HCT116 (cell line): ENCODE data around the gene FAM167B. TPM values are rescaled to one million over a fixed set of nuclear protein-coding genes. Genes with fewer than 3 reads are reported as not detected.

ENCODE experiments used
- ATAC-seq: fragments of 200-7000 bp; cut with Tn5 transposase; 2 replicates; pipeline ENCODE4 v1.9.1; 2020; ENCODE audit warnings: mild to moderate bottlenecking, moderate library complexity
- BruUV-seq: library from RNA; stranded (reverse); fragments of 400-500 nt; replicated peaks from 2 replicates; lab custom pipeline; 2021; lab: Mats Ljungman, UMichigan
- CTCF ChIA-PET: fragments of 300-600 bp; sonication (Branson Sonifier 250); formaldehyde crosslinking; loops from one replicate; lab custom pipeline; 2021; ENCODE audit warnings: antibody characterized with exemption; lab: Charles Lee
- POLR2A ChIA-PET: fragments of 300-600, 350-600 bp; sonication (Branson Sonifier 250); formaldehyde crosslinking; loops from one replicate; lab custom pipeline; 2021; ENCODE audit warnings: antibody characterized with exemption; lab: Charles Lee
- RAD21 ChIA-PET, 2 experiments: fragments of 300-600 bp; sonication (Branson Sonifier 250); formaldehyde crosslinking; loops; one replicate each; lab custom pipeline; 2023; ENCODE audit warnings: low total read pairs in 2 of 2; ENCODE audit not compliant: uncharacterized antibody in 2 of 2, unreplicated experiment in 2 of 2, low non-redundant PET in 1 of 2; lab: Charles Lee
- DNase-seq: peaks from one replicate; pipeline ENCODE4 v3.0.0-alpha.2; 2010; ENCODE audit warnings: low read depth, low spot score
- H2AFZ ChIP-seq: fragments of 200-600 bp; shearing (Covaris generic), sonication (generic); 2 replicates; pipeline ENCODE4 v1.6.1; 2017; ENCODE audit warnings: low read depth, mixed run types, mixed read lengths, antibody characterized with exemption, low read length; ENCODE audit not compliant: poor library complexity, severe bottlenecking
- H3K27ac ChIP-seq: 2 replicates; pipeline ENCODE4 v1.5.1; 2012; ENCODE audit warnings: low read depth, low read length
- H3K27me3 ChIP-seq: fragments of 200-600 bp; sonication (generic); 2 replicates; pipeline ENCODE4 v1.6.1; 2016; ENCODE audit warnings: mixed run types, low read length, mixed read lengths; ENCODE audit not compliant: insufficient read depth
- H3K36me3 ChIP-seq, 2 experiments: fragments of 200-500 bp in 1 of 2; fragments of 200-600 bp in 1 of 2; sonication (Bioruptor generic) in 1 of 2; sonication (generic) in 1 of 2; 2 replicates each; pipeline versions ENCODE4 v1.5.1 to v1.6.1; 2014 to 2016; ENCODE audit warnings: low read length in 2 of 2, inconsistent platforms in 1 of 2, mixed read lengths in 1 of 2, mixed run types in 1 of 2; ENCODE audit not compliant: insufficient read depth in 2 of 2, control insufficient read depth in 1 of 2
- H3K4me1 ChIP-seq, 2 experiments: fragments of 200-600 bp in 1 of 2; sonication (generic) in 1 of 2; 2 replicates each; pipeline versions ENCODE4 v1.5.1 to v1.6.1; 2012 to 2017; ENCODE audit warnings: low read length in 2 of 2, inconsistent platforms in 1 of 2, mild to moderate bottlenecking in 1 of 2, mixed read lengths in 1 of 2, mixed run types in 1 of 2, moderate library complexity in 1 of 2; ENCODE audit not compliant: insufficient read depth in 2 of 2, control insufficient read depth in 1 of 2
- H3K4me2 ChIP-seq: fragments of 200-600 bp; sonication (generic); 2 replicates; pipeline ENCODE4 v1.6.1; 2017; ENCODE audit warnings: mixed run types, low read length, mixed read lengths
- H3K4me3 ChIP-seq, 2 experiments: fragments of 200-600 bp in 1 of 2; sonication (generic) in 1 of 2; replicated peaks in 1 of 2; 2 replicates each; pipeline ENCODE4 v1.5.1; 2011 to 2016; ENCODE audit warnings: low read length in 2 of 2, control low read depth in 1 of 2, low read depth in 1 of 2, mild to moderate bottlenecking in 1 of 2, mixed read lengths in 1 of 2, mixed run types in 1 of 2
- H3K79me2 ChIP-seq: fragments of 200-600 bp; sonication (generic); 2 replicates; pipeline ENCODE4 v1.6.1; 2017; ENCODE audit warnings: mild to moderate bottlenecking, mixed run types, low read length, moderate library complexity, mixed read lengths; ENCODE audit not compliant: insufficient read depth
- H3K9ac ChIP-seq: fragments of 200-600 bp; sonication (generic); 2 replicates; pipeline ENCODE4 v1.6.1; 2016; ENCODE audit warnings: low read length, mixed read lengths
- H3K9me2 ChIP-seq: fragments of 200-600 bp; sonication (generic), shearing (Covaris generic); 2 replicates; pipeline ENCODE4 v1.6.1; 2017; ENCODE audit warnings: mixed run types, mild to moderate bottlenecking, moderate library complexity; ENCODE audit not compliant: insufficient read depth
- H3K9me3 ChIP-seq, 2 experiments: fragments of 200-500 bp in 1 of 2; fragments of 200-600 bp in 1 of 2; sonication (Bioruptor generic) in 1 of 2; sonication (generic) in 1 of 2; 2 replicates each; pipeline ENCODE4 v1.6.1; 2014 to 2017; ENCODE audit warnings: low read length in 2 of 2, mixed read lengths in 2 of 2, inconsistent platforms in 1 of 2, low read depth in 1 of 2, mild to moderate bottlenecking in 1 of 2, mixed run types in 1 of 2, moderate library complexity in 1 of 2; ENCODE audit not compliant: control insufficient read depth in 1 of 2, insufficient read depth in 1 of 2
- H4K20me1 ChIP-seq: fragments of 200-600 bp; sonication (generic), shearing (Covaris generic); 2 replicates; pipeline ENCODE4 v1.6.1; 2017; ENCODE audit warnings: mixed run types, mild to moderate bottlenecking, moderate library complexity; ENCODE audit not compliant: insufficient read depth
- ELF1 ChIP-seq: IDR thresholded peaks from 2 replicates; pipeline ENCODE4 v1.6.1; 2012; ENCODE audit warnings: low read depth, borderline replicate concordance
- FOSL1 ChIP-seq: IDR thresholded peaks from 2 replicates; pipeline ENCODE4 v1.6.1; 2012; ENCODE audit warnings: low read depth
- JUND ChIP-seq: IDR thresholded peaks from 2 replicates; pipeline ENCODE4 v1.6.1; 2012
- POLR2AphosphoS5 ChIP-seq: IDR thresholded peaks from 2 replicates; pipeline ENCODE4 v1.6.1; 2011; ENCODE audit warnings: mild to moderate bottlenecking, low read depth, low read length, moderate library complexity
- SIN3A ChIP-seq: IDR thresholded peaks from 2 replicates; pipeline ENCODE4 v1.6.1; 2012; ENCODE audit warnings: low read depth
- SP1 ChIP-seq: IDR thresholded peaks from 2 replicates; pipeline ENCODE4 v1.6.1; 2012; ENCODE audit warnings: low read depth
- ZNF274 ChIP-seq: fragments of 200-500 bp; sonication (Bioruptor generic); IDR thresholded peaks from 2 replicates; pipeline ENCODE4 v1.6.1; 2014; ENCODE audit warnings: mild to moderate bottlenecking, low read depth, low read length, inconsistent platforms
- intact Hi-C: fragments of 100-400 bp; cut with micrococcal nuclease; formaldehyde crosslinking; loops from 2 replicates; pipeline ENCODE4 v1.10.0; 2022
- total RNA-seq: library from RNA; stranded (reverse); gene quantifications from one replicate; pipeline ENCODE4 v1.2.1, GENCODE V29; 2021; ENCODE audit not compliant: unreplicated experiment
- TF ChIP-seq, protein P1 (sequence below), 3 experiments: fragments of 200-600 bp in 1 of 3; sonication (generic) in 1 of 3; IDR thresholded peaks in 2 of 3; conservative IDR thresholded peaks in 1 of 3; 2 replicates each; pipeline ENCODE4 v1.5.1; 2012 to 2017; ENCODE audit warnings: low read depth in 2 of 3, low read length in 2 of 3, antibody characterized with exemption in 1 of 3, borderline replicate concordance in 1 of 3, control low read depth in 1 of 3, mild to moderate bottlenecking in 1 of 3, mixed read lengths in 1 of 3, mixed run types in 1 of 3, moderate library complexity in 1 of 3; ENCODE audit not compliant: insufficient read depth in 1 of 3
- TF ChIP-seq, protein P2 (sequence below): IDR thresholded peaks from 2 replicates; pipeline ENCODE4 v1.6.1; 2012

FAM167B gene
- total RNA-seq, 1 experiment from 2014 or later = 0.42 TPM

DNA sequence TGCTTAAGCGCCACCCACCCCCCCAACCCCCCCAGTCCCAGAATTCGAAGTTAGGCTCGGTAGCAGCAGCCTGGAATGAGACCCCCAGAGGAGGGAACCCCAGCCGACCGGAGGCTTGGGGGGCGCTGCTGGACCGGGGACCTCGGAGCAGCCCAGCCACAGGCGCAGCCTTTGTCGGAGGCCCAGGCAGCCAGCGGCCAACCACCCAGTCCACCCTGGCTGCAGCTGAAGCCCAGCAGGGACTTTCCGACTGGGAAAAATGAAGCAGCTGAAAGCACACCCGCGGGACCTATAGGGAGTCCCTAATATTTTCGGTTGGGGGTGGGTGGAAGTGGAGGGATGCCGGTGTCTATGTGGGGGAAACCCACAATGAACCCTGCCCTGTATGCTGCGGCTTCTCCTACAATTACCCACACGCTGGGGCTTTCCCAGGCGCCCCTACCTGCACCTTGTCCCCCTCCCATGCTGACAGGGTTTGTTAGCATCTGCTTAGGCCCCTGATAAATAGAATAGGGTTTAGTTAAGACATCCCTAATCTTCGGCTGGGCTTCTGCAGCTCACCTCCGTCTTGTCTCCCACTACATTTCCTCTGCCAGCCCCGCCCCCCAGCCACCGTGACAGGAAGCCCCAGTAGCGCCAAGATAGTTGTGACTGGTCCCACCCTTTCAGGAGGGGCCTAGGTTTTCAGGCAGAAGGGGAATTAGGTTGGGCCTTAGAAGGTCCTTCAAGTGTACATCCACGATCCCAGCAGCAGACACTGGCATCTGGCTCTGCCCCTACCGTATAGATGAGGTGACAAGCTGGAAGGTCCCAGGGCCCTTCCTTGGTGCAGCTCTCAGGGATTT, 45.8 kb upstream of the FAM167B start:
- intact Hi-C loops = no loop called here
- TF ChIP-seq FOSL1 (no peak), SP1 (no peak), SIN3A (no peak), ELF1 (no peak), POLR2AphosphoS5 (no peak), JUND (no peak), ZNF274 (no peak)
- TF ChIP-seq, protein P1, sequence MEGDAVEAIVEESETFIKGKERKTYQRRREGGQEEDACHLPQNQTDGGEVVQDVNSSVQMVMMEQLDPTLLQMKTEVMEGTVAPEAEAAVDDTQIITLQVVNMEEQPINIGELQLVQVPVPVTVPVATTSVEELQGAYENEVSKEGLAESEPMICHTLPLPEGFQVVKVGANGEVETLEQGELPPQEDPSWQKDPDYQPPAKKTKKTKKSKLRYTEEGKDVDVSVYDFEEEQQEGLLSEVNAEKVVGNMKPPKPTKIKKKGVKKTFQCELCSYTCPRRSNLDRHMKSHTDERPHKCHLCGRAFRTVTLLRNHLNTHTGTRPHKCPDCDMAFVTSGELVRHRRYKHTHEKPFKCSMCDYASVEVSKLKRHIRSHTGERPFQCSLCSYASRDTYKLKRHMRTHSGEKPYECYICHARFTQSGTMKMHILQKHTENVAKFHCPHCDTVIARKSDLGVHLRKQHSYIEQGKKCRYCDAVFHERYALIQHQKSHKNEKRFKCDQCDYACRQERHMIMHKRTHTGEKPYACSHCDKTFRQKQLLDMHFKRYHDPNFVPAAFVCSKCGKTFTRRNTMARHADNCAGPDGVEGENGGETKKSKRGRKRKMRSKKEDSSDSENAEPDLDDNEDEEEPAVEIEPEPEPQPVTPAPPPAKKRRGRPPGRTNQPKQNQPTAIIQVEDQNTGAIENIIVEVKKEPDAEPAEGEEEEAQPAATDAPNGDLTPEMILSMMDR (IDR thresholded peaks at IDR 0.05 in 2 of 3, conservative IDR thresholded peaks at IDR 0.05 in 1 of 3; ENCODE audit: borderline replicate concordance in 1 of 3, insufficient read depth in 1 of 3, low read depth in 2 of 3, low read length in 2 of 3) = no peak
- TF ChIP-seq, protein P2, sequence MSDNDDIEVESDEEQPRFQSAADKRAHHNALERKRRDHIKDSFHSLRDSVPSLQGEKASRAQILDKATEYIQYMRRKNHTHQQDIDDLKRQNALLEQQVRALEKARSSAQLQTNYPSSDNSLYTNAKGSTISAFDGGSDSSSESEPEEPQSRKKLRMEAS = no peak
- no peak overlapping the region for H3K27ac ChIP-seq
- ATAC-seq = no peak
- no TSS peak for BruUV-seq
- DNase-seq = no peak
- no peaks in the 10 kb centered on the region for H3K9me2 ChIP-seq
- H3K27me3 ChIP-seq = no peaks in the 10 kb centered on the region
- H3K79me2 ChIP-seq = peaks cover 8% of the 10 kb centered on the region; the same call in 1 of the 2 replicates
- H3K4me1 ChIP-seq = peaks cover 6 to 32% of the 10 kb centered on the region in 2 experiments; a peak in 3 of 4 replicates
- ChIA-PET RAD21 (no interaction called here), CTCF (interaction anchor here (1.0 to 1.4 kb wide), 2 partner anchors 14 to 47 kb away, joined by 3 read pairs; no protein-coding TSS in a partner anchor), POLR2A (interaction anchor here (0.7 kb wide), 1 partner anchor 58 kb away, joined by 3 read pairs; no protein-coding TSS in a partner anchor)
- peak overlapping the region; percentile 71 for H3K4me2 ChIP-seq
- no peak overlapping the region; the same call in 1 of the 2 replicates for H3K9ac ChIP-seq
- H2AFZ ChIP-seq = no peak overlapping the region
- H3K36me3 ChIP-seq = peaks cover 0 to 12% of the 10 kb centered on the region in 2 experiments; a peak in 3 of 4 replicates
- no peaks in the 10 kb centered on the region for H4K20me1 ChIP-seq
- H3K9me3 ChIP-seq = no peaks in the 10 kb centered on the region
- H3K4me3 ChIP-seq = peak overlapping the region; percentile 38 to 51; a peak in 3 of 4 replicates
